Measurements from ENCODE around the gene OR1I1.
A peak's percentile ranks its signal among the peaks of the same experiment; 100 is the strongest.
"Not testable (repeated sequence)": the region's sequence is repeated elsewhere in the genome, so short reads cannot be mapped to it uniquely, and the experiment has no call there.

OR1I1 gene, protein sequence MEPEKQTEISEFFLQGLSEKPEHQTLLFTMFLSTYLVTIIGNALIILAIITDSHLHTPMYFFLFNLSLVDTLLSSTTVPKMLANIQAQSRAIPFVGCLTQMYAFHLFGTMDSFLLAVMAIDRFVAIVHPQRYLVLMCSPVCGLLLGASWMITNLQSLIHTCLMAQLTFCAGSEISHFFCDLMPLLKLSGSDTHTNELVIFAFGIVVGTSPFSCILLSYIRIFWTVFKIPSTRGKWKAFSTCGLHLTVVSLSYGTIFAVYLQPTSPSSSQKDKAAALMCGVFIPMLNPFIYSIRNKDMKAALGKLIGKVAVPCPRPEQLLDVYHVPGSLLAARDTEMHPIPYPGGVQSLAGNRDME

GRCh38 chr19:15081911-15082310, at the start of gene OR1I1:
OR1I1 (plus strand) TSS chr19:15082211; CDS start chr19:15087066, 4,855 bp downstream.
- no peak for DNase-seq

DNA sequence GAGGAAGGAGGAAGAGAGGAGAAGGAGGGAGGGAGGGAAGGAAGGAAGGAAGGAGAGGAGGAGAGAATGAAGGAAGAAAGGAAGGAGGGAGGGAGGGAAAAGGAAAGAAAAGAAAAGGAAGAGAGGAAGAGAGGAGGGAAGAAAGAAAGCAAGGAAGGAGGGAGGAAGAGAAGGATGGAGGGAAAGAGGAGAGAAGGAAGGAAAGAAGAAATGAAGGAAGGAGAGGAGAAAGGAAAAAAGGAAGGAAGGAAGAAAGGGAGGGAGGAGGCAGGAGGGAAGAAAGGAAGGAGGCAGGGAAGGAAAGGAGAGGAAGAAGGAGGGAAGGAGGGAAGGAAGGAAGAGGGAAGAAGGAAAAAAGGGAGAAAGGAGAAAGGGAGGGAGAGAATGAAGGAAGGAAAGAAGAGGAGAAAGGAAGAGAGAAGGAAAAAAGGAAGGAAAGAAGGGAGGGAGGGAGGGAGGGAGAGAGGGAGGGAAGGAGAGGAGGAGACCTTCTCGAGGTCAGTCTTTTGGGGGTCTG, 46.2 kb upstream of the OR1I1 start:
- DNase-seq: no peak

- no peak for DNase-seq
Observed at GRCh38 chr19:15037586-15037985, 44.4 kb upstream of the OR1I1 start.

GRCh38 chr19:15038294-15038693, 43.7 kb upstream of the OR1I1 start:
- no peak for DNase-seq

DNA sequence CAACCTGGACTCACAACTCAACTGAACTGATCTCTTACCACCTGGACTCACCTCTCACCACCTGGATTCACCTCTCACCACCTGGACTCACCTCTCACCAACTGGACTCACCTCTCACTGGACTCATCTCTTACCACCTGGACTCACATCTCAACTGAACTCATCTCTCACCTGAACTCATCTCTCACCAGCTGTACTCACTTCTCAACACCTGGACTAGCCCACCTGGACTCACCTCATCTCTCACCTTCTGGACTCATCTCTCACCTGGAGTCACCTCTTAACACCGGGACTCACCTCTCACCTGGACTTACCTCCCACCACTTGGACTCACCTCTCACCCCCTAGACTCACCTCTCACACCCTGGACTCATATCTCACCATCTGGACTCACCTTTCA, 40.0 kb upstream of the OR1I1 start:
- no peak for DNase-seq

- DNase-seq: no peak
Observed at GRCh38 chr19:15042826-15043225, 39.2 kb upstream of the OR1I1 start.

- DNase-seq: no peak
Observed at GRCh38 chr19:15045506-15045905, 36.5 kb upstream of the OR1I1 start.

DNA sequence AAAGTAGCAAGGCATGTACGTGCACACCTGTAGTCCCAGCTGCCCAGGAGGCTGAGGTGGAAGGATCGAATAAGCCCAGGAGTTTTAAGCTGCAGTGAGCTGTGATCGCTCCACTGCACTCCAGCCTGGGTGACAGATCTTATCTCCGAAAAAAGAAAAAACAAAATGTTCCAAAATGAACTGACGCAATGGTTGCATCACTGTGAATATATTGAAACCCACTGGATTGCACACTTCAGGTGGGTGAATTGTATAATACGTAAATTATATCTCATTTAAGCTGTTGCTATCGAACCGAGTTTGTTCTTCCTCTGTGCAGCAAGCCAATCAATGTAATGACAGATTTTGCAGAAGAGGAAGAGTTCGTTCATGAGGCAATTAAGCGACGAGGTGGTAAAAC, 34.3 kb upstream of the OR1I1 start:
- DNase-seq: no peak

GRCh38 chr19:15048128-15048527, 33.9 kb upstream of the OR1I1 start:
- DNase-seq: no peak

DNA sequence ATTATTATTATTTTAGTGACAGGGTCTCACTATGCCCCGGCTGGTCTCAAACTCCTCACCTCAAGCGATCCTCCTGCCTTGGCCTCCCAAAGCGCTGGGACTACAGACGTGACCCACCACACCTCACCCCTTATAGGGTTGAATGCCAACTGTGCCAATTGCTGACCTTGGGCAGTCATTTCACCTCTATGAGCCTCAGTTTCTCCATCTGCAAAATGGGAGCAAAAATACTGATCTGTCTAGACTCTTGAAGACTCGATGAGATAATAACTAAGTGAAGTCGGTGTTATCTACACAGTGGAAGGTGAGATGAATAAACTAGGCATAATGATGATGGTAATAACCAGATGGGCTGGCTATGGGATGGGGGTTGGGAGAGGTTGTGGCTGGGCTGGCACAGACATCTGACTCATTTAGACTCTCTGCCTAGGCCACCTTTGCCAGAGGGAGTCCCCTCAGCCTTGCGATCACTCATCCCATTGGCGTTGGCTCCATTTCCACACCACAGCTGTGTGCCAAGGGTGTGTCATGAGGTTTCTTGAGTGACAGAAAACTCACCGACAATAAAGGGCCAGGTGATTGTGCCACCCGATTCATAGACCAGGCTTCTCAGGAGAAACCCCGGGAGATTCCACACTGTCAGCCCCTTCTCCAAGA, 33.0 kb upstream of the OR1I1 start, which contains the start of gene CASP14:
CASP14 (plus strand) TSS at position 596 of the 657 bp plus-strand sequence. CDS start 2,772 bp downstream, outside the sequence.
- no peak for DNase-seq

DNA sequence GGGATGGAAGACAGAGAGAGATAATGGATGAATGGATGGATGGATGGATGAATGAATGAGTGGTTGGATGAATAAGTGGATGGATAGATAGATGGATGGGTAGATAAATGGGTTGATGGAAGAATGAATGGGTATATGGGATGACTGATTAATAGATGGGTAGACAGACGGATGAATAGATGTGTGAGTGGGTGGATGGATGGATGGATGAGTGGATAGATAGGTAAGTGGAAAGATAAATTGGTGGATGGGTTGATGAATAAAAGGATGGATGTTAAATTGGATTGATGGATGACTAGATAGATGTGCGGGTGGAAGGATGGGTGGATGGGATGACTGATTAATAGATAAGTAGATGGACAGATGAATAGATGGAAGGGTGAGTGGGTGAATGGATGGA, 31.4 kb upstream of the OR1I1 start:
- no peak for DNase-seq

- no peak for DNase-seq
Observed at GRCh38 chr19:15062036-15062435, 20.0 kb upstream of the OR1I1 start.

DNA sequence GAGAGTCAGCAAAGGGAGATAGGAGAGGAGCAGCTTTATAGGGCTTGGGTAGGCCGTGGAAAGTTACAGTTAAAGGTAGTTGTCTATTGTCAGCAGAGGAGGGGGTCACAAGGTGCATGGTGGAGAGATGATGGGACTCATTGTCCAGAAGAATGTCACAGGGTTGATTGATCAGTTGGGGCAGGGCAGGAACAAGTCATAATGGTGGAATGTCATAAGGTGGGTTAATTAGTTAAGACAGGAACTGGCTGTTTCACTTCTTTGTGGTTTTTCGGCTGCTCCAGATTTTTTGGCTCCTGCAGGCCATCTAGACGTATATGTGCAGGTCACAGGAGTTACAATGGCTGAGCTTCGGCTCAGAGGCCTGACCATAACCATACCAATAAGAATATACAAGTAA, 11.6 kb upstream of the OR1I1 start:
- not testable (repeated sequence) for DNase-seq

DNA sequence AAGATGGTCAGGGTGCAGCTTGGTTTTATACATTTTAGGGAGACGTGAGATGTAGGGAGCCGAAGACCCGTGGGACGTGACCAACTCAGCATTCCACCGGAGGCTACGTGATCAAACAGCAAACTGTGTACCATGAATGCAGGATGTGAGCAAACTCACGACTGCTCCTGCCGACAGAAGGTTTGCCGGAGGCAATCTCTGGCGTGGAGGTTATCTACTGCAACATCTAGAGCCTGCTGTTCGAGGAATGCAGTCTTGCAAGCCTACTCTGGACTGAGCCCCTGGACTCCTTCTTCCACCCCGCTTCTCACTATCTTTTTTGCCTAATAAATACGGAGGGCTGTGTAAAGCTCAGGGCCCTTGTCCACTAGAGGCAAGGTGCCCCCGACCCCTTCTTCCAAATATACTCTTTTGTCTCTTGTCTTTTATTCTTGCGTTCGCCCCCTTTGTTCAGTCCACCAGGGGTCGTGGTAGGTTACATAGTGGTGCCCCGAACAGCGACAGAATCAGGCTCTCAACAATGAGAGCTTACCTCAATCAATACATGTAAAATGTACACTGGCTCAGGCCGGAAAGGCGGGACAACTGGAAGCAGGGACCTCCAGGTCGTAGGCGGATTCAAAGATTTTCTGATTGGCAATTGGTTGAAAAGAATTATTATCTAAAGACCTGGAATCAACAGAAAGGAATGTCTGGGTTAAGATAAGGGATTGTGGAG, 8.9 kb upstream of the OR1I1 start:
- no peak for DNase-seq

DNA sequence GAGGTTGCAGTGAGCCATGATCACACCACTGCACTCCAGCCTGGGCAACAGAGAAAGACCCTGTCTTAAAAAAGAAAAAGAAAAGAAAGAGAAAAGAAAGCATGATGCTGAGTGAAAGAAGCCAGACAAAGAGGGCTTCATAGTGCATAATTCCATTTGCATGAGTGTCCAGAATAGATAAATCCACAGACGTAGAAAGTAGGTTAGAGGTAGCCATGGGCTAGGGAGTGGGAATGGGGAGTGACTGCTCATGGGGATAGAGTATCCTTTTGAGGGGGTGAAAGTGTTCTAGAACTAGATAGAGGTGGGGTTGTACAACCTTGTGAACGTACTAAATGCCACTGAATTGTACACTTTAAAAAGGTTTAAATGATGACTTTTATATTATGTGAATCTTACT, 7.6 kb upstream of the OR1I1 start:
- no peak for DNase-seq

DNA sequence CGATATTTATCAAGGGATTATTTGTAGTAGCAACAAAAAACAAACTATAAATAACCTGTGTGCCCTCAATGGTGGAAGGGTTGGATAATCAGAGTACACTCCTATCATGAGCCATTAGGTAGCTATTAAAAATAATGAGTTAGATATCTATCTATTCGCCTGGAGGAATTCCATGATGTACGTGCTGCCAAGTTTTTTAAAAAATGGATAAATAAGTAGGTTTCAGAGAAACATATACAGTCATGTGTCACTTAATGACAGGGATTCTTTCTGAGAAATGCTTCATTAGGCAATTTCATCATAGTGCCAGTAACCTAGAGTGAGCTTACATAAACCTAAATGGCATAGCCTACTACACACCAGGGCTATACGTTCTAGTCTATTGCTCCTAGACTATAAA, 6.2 kb upstream of the OR1I1 start:
- DNase-seq: no peak

DNA sequence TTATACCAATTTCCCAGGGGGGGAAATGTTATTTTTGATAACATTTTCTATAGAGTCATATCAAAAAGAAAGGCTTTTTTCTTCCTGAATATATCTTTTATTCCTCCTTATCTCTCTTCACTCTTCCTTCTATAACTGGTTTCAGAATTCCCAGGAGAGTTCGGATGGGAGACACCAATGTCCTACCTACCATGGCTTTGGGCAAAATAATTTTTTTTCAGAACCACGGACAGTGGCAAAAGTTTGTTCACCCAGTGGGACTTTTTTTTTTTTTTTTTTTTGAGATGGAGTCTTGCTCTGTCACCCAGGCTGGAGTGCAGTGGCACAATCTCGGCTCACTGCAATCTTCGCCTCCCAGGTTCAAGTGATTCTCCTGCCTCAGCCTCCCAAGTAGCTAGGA, 2.0 kb upstream of the OR1I1 start:
- peak; percentile 49 for DNase-seq

GRCh38 chr19:15087182-15087581, 5.2 kb downstream of the OR1I1 start:
- no peak for DNase-seq

DNA sequence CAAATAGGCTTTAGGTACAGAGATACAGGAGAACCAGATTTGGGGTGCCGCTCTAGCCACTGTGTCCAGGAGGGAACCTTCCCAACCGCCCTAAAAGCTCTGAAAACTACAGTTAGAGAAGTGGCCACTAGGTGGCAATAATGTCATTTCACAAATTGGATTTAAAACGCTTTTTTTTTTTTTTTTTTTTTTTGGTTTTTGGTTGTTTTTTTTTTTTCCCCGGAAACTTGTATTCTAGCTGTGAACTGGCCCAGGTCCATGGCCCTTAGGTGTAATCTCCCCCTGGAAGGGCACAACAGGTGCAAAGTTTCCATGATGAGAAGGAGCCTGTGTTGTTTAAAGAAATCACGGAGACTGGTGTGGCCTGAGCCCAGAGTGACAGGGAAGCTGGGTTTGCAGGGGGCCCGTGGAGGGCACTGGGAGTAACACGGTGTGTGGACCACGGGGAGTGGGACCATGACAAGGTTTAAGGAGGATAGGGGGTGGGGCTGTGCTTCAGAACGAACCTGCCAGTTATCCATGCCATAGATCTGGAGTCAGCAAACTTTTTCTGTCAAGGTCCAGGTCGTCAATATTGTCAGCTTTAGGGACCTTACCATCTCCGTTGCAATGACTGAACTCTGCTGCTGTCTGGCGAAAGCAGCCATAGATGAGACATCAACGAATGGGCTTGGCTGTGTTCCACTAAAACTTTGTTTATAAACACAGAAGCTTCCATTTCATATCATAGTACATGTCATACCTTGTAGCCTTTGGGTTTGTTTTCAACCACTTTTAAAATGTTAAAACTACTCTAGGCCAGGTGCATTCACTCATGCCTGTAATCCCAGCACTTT, 10.1 kb downstream of the OR1I1 start:
- DNase-seq: peak; percentile 95

- no peak for DNase-seq
Observed at GRCh38 chr19:15093001-15093400, 11.0 kb downstream of the OR1I1 start.

GRCh38 chr19:15096223-15096622, 14.2 kb downstream of the OR1I1 start:
- no peak for DNase-seq

DNA sequence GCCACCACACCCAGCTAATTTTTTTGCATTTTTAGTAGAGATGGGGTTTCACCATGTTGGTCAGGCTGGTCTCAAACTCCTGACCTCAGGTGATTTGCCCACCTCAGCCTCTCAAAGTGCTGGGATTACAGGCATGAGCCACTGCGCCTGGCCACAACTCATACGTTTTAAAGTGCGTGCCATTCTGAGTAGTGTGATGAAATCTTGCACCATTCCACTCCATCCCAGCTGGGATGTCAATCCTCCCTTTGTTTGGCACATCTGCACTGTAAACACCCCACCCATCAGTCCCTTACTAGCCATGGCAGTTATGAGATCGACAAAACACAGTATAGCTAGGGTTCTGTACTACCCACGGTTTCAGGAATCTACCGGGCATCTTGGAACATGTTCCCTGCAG, 16.0 kb downstream of the OR1I1 start:
- not testable (repeated sequence) for DNase-seq

- no peak for DNase-seq
Observed at GRCh38 chr19:15098460-15098859, 16.4 kb downstream of the OR1I1 start.

Data from OCI-M1 (cell line).